Measurements from ENCODE around the gene LBHD2.
A peak's percentile ranks its signal among the peaks of the same experiment; 100 is the strongest.

Gene LBHD2

GRCh38 chr14:103135333-103136260, 51.6 kb downstream of the LBHD2 start:
- DNase-seq (ENCODE audit: low read depth), result no peak
- TF ChIP-seq, protein P1, sequence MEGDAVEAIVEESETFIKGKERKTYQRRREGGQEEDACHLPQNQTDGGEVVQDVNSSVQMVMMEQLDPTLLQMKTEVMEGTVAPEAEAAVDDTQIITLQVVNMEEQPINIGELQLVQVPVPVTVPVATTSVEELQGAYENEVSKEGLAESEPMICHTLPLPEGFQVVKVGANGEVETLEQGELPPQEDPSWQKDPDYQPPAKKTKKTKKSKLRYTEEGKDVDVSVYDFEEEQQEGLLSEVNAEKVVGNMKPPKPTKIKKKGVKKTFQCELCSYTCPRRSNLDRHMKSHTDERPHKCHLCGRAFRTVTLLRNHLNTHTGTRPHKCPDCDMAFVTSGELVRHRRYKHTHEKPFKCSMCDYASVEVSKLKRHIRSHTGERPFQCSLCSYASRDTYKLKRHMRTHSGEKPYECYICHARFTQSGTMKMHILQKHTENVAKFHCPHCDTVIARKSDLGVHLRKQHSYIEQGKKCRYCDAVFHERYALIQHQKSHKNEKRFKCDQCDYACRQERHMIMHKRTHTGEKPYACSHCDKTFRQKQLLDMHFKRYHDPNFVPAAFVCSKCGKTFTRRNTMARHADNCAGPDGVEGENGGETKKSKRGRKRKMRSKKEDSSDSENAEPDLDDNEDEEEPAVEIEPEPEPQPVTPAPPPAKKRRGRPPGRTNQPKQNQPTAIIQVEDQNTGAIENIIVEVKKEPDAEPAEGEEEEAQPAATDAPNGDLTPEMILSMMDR (IDR thresholded peaks at IDR 0.05; ENCODE audit: low read length, missing control alignments), result no peak
- no peak overlapping the region for H3K4me3 ChIP-seq (replicated peaks; ENCODE audit: low read depth, low read length)

GRCh38 chr14:103136388-103137271, 52.6 kb downstream of the LBHD2 start:
- peak; percentile 54 for DNase-seq (ENCODE audit: low read depth)
- TF ChIP-seq, protein P1 (IDR thresholded peaks at IDR 0.05; ENCODE audit: low read length, missing control alignments), result no peak
- H3K4me3 ChIP-seq (replicated peaks; ENCODE audit: low read depth, low read length), result no peak overlapping the region

DNA sequence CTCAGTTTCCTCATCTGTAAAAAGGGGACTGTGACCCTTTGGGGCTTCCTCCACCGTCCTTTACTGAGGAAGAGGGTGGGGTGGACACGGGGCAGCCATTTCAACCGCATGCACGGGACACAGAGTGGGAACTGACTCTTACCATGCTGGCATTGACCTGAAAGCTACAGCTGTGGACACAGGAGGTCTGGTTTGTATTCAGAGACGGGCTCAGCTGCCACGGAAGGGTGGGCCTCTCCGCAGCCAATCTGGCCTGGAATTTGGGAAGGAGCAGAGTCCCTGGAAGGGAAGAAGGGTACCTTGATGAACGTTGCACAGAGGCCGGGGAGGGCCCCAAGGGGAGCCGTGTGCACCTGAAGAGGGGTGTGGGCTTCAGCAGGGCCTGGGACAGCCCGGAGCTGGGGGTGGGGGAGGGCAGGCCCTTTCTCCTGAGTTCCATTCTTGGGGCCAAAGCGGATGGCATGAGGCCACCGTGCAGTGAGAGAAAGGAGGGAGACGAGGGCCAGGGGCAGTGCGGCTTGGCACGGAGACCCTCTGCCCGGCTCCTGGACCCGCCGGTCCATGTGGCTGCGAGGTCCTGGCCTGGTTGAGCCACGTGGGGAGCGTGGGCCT, 53.8 kb downstream of the LBHD2 start:
- TF ChIP-seq, protein P1 (IDR thresholded peaks at IDR 0.05; ENCODE audit: low read length, missing control alignments), result no peak
- DNase-seq (ENCODE audit: low read depth), result no peak
- no peak overlapping the region for H3K4me3 ChIP-seq (replicated peaks; ENCODE audit: low read depth, low read length)

DNA sequence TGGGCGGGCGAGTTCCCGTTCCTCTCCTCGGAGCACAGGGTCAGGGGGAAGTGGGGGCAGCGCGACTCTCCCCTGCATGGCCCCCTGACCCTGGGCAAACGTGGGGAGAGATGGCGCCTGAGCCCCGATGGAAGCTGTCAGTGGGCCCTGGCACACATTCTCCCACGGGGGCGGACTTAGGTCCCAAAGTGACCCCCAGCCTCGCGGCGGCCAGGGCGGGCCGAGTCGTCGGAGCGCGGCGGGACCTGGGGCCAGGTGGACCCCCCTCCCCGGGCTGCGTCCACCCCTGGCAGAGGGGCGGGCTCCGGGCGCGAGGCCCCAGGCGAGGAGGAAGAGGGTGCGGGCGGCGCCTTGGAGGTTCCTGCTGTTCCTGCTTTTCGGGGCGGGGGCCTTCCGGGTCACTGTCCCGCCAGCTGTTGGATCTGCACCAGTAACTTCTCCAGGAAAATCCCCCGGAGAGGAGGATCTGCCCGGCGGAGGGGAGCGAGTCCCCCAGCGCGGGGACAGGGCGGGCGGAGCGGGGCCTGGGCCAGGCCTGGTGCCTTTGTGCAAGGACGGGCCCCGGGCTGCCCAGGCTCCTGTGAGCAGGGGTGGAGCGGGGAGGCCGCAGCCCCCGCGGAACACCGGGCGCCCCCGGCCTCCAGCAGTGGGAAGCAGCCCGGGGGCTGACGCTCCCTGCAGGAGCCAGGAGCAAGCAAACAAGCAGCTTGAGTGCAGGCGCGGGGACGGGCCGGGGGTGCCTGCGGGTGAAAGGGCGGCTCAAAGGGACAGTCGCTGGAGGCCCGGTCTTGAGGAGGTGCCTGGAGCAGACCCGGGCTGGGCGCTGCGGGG, 54.5 kb downstream of the LBHD2 start:
- TF ChIP-seq, protein P1 (IDR thresholded peaks at IDR 0.05; ENCODE audit: low read length, missing control alignments), result no peak
- no peak for DNase-seq (ENCODE audit: low read depth)
- no peak overlapping the region for H3K4me3 ChIP-seq (replicated peaks; ENCODE audit: low read depth, low read length)

GRCh38 chr14:103139132-103140025, 55.4 kb downstream of the LBHD2 start:
- TF ChIP-seq, protein P1 (IDR thresholded peaks at IDR 0.05; ENCODE audit: low read length, missing control alignments), result no peak
- no peak for DNase-seq (ENCODE audit: low read depth)
- H3K4me3 ChIP-seq (replicated peaks; ENCODE audit: low read depth, low read length), result no peak overlapping the region

All from fibroblast of pulmonary artery (primary cell).